SK-N-SH treated with all-trans-retinoic acid at 6 μM for 48 hours (cell line): ENCODE measurements around the gene ENO3.

Experiments used
- ATAC-seq: fragments of 200-7000 bp; cut with Tn5 transposase; 3 replicates; pipeline ENCODE4 v1.9.1; 2020; ENCODE audit warnings: mild to moderate bottlenecking, moderate library complexity
- ARNTL ChIP-seq: fragments of 450-650 bp; formaldehyde crosslinking; IDR thresholded peaks from 2 replicates; pipeline ENCODE4 v1.5.0; 2020; ENCODE audit warnings: low read depth, mild to moderate bottlenecking, moderate library complexity, borderline replicate concordance
- BACH2 ChIP-seq: fragments of 250-450 bp; sonication (Bioruptor Pico); IDR thresholded peaks from 2 replicates; pipeline ENCODE4 v1.9.0; 2021; ENCODE audit warnings: mild to moderate bottlenecking, borderline replicate concordance
- CSDC2 ChIP-seq: fragments of 250-450 bp; sonication (Bioruptor Pico); IDR thresholded peaks from 2 replicates; pipeline ENCODE4 v1.5.0; 2020; ENCODE audit warnings: mild to moderate bottlenecking, moderate library complexity
- ESRRG ChIP-seq: fragments of 250-450 bp; sonication (Bioruptor Pico); IDR thresholded peaks from 2 replicates; pipeline ENCODE4 v1.6.1; 2021; ENCODE audit warnings: mild to moderate bottlenecking
- GLIS3 ChIP-seq: fragments of 250-450 bp; sonication (Bioruptor Pico); IDR thresholded peaks from 2 replicates; pipeline ENCODE4 v1.5.0; 2020; ENCODE audit warnings: mild to moderate bottlenecking, moderate library complexity
- ISL1 ChIP-seq: fragments of 250-450 bp; sonication (Bioruptor Pico); IDR thresholded peaks from 2 replicates; pipeline ENCODE4 v2.1.2; 2022; ENCODE audit warnings: mild to moderate bottlenecking, moderate library complexity
- OSR1 ChIP-seq: fragments of 250-450 bp; sonication (Bioruptor Pico); IDR thresholded peaks from 2 replicates; pipeline ENCODE4 v1.8.0; 2022; ENCODE audit warnings: moderate library complexity, mild to moderate bottlenecking, inconsistent platforms
- PPARA ChIP-seq: fragments of 250-450 bp; sonication (Bioruptor Pico); IDR thresholded peaks from 2 replicates; pipeline ENCODE4 v1.5.0; 2020; ENCODE audit warnings: mild to moderate bottlenecking, borderline replicate concordance
- RARB ChIP-seq: fragments of 250-450 bp; sonication (Bioruptor Pico); IDR thresholded peaks from 2 replicates; pipeline ENCODE4 v1.8.0; 2021; ENCODE audit warnings: mild to moderate bottlenecking, moderate library complexity
- SNAI2 ChIP-seq: fragments of 250-450 bp; sonication (Bioruptor Pico); IDR thresholded peaks from 2 replicates; pipeline ENCODE4 v1.5.0; 2020; ENCODE audit warnings: mild to moderate bottlenecking, moderate library complexity
- TOX ChIP-seq: fragments of 250-450 bp; sonication (Bioruptor Pico); IDR thresholded peaks from 2 replicates; pipeline ENCODE4 v1.8.0; 2021; ENCODE audit warnings: mild to moderate bottlenecking, moderate library complexity, borderline replicate concordance
- ZC3H10 ChIP-seq: fragments of 250-450 bp; sonication (Bioruptor Pico); IDR thresholded peaks from 2 replicates; pipeline ENCODE4 v1.5.1; 2021; ENCODE audit warnings: mild to moderate bottlenecking, moderate library complexity
- ZFP3 ChIP-seq: fragments of 250-450 bp; sonication (Bioruptor Pico); IDR thresholded peaks from 2 replicates; pipeline ENCODE4 v1.5.0; 2020; ENCODE audit warnings: mild to moderate bottlenecking, moderate library complexity
- ZFP30 ChIP-seq: fragments of 450-650 bp; formaldehyde crosslinking; IDR thresholded peaks from 2 replicates; pipeline ENCODE4 v1.5.0; 2022; ENCODE audit warnings: mild to moderate bottlenecking, moderate library complexity
- ZNF565 ChIP-seq: fragments of 450-650 bp; formaldehyde crosslinking; conservative IDR thresholded peaks from 2 replicates; pipeline ENCODE4 v1.5.0; 2020; ENCODE audit warnings: low read depth, mild to moderate bottlenecking, moderate library complexity
- ZNF70 ChIP-seq: fragments of 450-650 bp; formaldehyde crosslinking; IDR thresholded peaks from 2 replicates; pipeline ENCODE4 v1.5.0; 2020; ENCODE audit warnings: mild to moderate bottlenecking, moderate library complexity
- ZNF8 ChIP-seq: fragments of 450-650 bp; formaldehyde crosslinking; IDR thresholded peaks from 2 replicates; pipeline ENCODE4 v1.5.0; 2020; ENCODE audit warnings: mild to moderate bottlenecking, moderate library complexity
- TF ChIP-seq, protein P1 (sequence below): fragments of 250-450 bp; sonication (Bioruptor Pico); IDR thresholded peaks from 2 replicates; pipeline ENCODE4 v1.5.1; 2020; ENCODE audit warnings: low read depth, mild to moderate bottlenecking, moderate library complexity
- TF ChIP-seq, protein P2 (sequence below): fragments of 250-450 bp; sonication (Bioruptor Pico); IDR thresholded peaks from 2 replicates; pipeline ENCODE4 v1.8.0; 2020; ENCODE audit warnings: mild to moderate bottlenecking, moderate library complexity, borderline replicate concordance
- TF ChIP-seq, protein P3 (sequence below): fragments of 250-450 bp; sonication (Bioruptor Pico); IDR thresholded peaks from 2 replicates; pipeline ENCODE4 v1.5.0; 2020; ENCODE audit warnings: mild to moderate bottlenecking, moderate library complexity
- TF ChIP-seq, protein P4 (sequence below): fragments of 250-450 bp; sonication (Bioruptor Pico); IDR thresholded peaks from 2 replicates; pipeline ENCODE4 v1.8.0; 2021; ENCODE audit warnings: low read depth, mild to moderate bottlenecking, moderate library complexity, borderline replicate concordance

The ENO3 gene

DNA sequence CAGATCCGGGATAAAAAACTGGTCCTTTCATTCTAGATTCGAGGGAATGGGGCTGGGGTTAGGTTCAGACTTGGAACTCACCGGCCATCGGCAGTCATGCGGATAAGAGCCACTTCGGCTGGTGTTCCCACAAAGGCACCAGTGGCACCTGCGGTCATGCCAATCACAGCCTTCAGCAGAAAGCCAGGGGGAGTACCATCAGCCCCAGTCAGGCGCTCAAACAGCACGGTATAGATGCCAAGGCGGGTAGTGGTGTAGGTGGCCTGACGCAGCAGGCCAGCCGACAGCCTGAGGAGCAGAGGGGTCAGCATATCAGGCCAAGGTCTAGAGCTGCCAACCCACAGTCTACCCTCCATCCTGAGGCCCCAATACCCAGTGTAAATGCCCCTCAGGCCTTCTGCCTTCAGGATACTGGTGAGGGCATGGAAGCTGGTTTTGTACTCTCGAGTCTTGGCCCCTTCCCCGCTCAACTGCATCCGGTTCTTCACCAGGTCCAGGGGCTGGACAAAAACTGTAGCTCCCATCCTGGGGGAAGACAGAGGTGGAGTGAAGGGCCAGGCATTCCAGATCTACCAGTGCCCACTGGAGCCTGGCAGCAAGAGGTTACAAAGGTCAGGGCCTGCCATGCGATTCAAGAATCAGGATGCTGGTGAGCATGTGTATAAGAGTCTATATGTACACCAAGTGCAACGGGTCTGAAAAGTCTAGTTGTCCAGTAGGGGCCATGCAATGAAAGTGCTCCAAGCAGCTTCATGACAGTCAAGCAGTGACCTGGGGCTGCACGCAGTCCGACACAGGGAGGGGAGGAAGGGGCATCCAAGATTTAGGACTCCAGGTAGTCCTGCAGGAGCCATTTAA is 12.0 kb upstream of the ENO3 start:
- no peak for ATAC-seq
- no peak for TF ChIP-seq ZNF70 (CRISPR knock-in tag)

DNA sequence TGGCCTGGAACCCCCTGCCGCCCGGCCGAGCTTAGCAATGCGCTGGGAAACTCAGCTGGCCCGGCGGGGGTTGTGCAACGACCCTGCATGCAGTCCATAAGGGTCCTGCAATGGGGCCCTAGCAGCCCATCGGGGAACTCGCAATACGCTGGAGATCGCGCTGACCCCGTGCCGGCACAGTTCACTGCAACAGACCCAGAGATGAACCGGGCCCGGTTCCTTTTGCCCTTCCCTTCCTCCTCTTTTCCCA is 11.4 kb upstream of the ENO3 start:
- no peak for ATAC-seq
- TF ChIP-seq OSR1 (no peak), ZNF8 (CRISPR knock-in tag) (no peak), CSDC2 (no peak), ISL1 (no peak)
- TF ChIP-seq, protein P1, sequence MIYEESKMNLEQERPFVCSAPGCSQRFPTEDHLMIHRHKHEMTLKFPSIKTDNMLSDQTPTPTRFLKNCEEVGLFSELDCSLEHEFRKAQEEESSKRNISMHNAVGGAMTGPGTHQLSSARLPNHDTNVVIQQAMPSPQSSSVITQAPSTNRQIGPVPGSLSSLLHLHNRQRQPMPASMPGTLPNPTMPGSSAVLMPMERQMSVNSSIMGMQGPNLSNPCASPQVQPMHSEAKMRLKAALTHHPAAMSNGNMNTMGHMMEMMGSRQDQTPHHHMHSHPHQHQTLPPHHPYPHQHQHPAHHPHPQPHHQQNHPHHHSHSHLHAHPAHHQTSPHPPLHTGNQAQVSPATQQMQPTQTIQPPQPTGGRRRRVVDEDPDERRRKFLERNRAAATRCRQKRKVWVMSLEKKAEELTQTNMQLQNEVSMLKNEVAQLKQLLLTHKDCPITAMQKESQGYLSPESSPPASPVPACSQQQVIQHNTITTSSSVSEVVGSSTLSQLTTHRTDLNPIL, result no peak

DNA sequence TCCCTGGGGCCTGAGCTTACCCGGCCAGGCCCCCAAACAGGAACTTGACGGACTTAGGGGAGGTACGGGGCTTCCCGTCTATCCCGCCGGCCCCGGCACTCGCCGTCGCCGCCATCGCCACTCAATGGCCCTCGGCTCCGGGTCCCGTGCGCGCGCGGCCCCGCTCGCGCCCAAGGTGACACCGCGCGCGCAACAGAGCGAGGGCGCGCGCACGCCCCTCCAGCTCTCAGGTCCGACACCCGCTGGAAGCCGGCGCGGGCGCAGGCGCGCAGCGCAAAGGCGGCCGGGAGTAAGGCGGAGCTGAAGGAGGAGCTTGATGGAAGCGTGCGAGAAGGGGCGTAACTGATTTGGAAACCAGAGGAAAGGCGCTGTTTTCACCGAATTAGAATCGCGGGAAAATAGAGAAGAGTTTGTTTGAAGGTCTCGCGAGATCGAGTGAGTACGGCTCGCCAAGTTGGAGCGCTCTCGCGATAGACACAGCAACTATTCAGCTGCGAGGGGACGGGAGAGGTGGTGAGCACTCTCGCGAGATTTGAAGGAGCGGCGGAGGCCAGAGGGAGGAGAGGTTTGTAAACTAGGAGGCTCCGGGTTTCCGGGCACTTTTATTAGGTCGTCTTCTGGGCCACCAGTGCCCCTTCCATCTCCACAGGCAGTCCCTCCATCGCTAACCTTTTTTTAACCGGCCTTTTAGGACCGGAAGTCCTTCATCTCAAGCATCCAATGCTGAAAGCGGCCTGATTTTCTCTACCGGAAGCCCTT is 10.9 kb upstream of the ENO3 start, which contains the start of the genes RNF167 and SLC25A11:
Gene RNF167 (plus strand): TSS at position 473 of the 759 bp plus-strand sequence. CDS start 642 bp downstream, outside the sequence.
Gene SLC25A11 (minus strand): TSS at position 251 of the 759 bp plus-strand sequence. CDS start 136 bp downstream, at position 115.
- TF ChIP-seq ZFP30 (no peak), ARNTL (CRISPR knock-in tag) (no peak), ZNF565 (CRISPR knock-in tag) (peak; percentile 80; the same call in 1 of the 2 replicates), ISL1 (no peak), GLIS3 (no peak), SNAI2 (CRISPR knock-in tag) (peak; percentile 94; the same call in 1 of the 2 replicates), CSDC2 (no peak), ZNF70 (CRISPR knock-in tag) (peak; percentile 12; the same call in 1 of the 2 replicates)
- TF ChIP-seq, protein P2, sequence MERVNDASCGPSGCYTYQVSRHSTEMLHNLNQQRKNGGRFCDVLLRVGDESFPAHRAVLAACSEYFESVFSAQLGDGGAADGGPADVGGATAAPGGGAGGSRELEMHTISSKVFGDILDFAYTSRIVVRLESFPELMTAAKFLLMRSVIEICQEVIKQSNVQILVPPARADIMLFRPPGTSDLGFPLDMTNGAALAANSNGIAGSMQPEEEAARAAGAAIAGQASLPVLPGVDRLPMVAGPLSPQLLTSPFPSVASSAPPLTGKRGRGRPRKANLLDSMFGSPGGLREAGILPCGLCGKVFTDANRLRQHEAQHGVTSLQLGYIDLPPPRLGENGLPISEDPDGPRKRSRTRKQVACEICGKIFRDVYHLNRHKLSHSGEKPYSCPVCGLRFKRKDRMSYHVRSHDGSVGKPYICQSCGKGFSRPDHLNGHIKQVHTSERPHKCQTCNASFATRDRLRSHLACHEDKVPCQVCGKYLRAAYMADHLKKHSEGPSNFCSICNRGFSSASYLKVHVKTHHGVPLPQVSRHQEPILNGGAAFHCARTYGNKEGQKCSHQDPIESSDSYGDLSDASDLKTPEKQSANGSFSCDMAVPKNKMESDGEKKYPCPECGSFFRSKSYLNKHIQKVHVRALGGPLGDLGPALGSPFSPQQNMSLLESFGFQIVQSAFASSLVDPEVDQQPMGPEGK (CRISPR knock-in tag), result no peak
- TF ChIP-seq, protein P3, sequence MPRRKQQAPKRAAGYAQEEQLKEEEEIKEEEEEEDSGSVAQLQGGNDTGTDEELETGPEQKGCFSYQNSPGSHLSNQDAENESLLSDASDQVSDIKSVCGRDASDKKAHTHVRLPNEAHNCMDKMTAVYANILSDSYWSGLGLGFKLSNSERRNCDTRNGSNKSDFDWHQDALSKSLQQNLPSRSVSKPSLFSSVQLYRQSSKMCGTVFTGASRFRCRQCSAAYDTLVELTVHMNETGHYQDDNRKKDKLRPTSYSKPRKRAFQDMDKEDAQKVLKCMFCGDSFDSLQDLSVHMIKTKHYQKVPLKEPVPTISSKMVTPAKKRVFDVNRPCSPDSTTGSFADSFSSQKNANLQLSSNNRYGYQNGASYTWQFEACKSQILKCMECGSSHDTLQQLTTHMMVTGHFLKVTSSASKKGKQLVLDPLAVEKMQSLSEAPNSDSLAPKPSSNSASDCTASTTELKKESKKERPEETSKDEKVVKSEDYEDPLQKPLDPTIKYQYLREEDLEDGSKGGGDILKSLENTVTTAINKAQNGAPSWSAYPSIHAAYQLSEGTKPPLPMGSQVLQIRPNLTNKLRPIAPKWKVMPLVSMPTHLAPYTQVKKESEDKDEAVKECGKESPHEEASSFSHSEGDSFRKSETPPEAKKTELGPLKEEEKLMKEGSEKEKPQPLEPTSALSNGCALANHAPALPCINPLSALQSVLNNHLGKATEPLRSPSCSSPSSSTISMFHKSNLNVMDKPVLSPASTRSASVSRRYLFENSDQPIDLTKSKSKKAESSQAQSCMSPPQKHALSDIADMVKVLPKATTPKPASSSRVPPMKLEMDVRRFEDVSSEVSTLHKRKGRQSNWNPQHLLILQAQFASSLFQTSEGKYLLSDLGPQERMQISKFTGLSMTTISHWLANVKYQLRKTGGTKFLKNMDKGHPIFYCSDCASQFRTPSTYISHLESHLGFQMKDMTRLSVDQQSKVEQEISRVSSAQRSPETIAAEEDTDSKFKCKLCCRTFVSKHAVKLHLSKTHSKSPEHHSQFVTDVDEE, result peak; percentile 83

DNA sequence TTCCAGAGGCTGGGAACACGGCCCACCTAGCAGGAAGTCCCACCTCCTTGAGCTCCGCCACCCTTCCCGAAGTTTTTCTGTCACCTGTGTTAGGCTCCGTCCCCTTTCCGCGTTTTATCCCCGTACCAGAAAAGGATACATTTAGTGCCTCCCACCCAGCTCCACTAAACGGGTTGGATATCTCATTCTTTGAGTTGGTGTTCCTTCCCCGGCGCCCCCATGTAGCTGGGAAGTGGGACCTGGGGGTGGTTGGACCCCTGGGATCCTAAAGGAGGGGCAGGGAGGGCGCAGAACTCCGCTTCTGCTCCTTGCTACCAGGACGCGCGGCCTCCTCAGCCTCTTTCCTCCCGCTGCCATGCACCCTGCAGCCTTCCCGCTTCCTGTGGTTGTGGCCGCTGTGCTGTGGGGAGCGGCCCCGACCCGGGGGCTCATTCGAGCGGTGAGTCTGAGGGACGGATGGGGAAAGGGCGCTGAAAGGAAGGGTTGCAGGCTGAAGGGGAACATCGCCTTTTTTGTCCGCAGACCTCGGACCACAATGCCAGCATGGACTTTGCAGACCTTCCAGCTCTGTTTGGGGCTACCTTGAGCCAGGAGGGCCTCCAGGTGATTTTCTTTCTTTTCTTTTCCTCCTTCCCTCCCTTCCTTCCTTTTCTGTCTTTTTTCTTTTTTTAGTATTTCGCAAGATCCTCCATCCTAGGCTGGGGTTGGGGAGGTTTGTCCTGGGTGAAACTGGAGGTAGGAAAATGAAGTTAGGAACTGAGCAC is 10.2 kb upstream of the ENO3 start:
- ATAC-seq, result peak; percentile 73
- TF ChIP-seq, protein P3, result no peak
- TF ChIP-seq RARB (CRISPR knock-in tag), result no peak
- TF ChIP-seq, protein P1, result no peak
- no peak for TF ChIP-seq PPARA
- TF ChIP-seq ZC3H10 (CRISPR knock-in tag), result no peak
- TF ChIP-seq ZFP30, result no peak
- no peak for TF ChIP-seq TOX
- TF ChIP-seq ESRRG, result no peak
- TF ChIP-seq GLIS3, result no peak
- TF ChIP-seq OSR1, result no peak
- TF ChIP-seq, protein P4, sequence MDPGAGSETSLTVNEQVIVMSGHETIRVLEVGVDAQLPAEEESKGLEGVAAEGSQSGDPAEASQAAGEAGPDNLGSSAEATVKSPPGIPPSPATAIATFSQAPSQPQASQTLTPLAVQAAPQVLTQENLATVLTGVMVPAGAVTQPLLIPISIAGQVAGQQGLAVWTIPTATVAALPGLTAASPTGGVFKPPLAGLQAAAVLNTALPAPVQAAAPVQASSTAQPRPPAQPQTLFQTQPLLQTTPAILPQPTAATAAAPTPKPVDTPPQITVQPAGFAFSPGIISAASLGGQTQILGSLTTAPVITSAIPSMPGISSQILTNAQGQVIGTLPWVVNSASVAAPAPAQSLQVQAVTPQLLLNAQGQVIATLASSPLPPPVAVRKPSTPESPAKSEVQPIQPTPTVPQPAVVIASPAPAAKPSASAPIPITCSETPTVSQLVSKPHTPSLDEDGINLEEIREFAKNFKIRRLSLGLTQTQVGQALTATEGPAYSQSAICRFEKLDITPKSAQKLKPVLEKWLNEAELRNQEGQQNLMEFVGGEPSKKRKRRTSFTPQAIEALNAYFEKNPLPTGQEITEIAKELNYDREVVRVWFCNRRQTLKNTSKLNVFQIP (CRISPR knock-in tag), result no peak
- no peak for TF ChIP-seq ZNF70 (CRISPR knock-in tag)
- TF ChIP-seq SNAI2 (CRISPR knock-in tag), result no peak
- no peak for TF ChIP-seq ZNF565 (CRISPR knock-in tag)
- no peak for TF ChIP-seq ZFP3
- TF ChIP-seq BACH2 (CRISPR knock-in tag), result no peak
- no peak for TF ChIP-seq ARNTL (CRISPR knock-in tag)

More for the DNA sequence above, 10.9 kb upstream of the ENO3 start, which contains the start of the genes RNF167 and SLC25A11:
- ATAC-seq, result peak; percentile 87
